ENCODE measurements around the gene LIPA.
"Not testable (repeated sequence)": the region's sequence is repeated elsewhere in the genome, so short reads cannot be mapped to it uniquely, and the experiment has no call there.

LIPA gene

DNA sequence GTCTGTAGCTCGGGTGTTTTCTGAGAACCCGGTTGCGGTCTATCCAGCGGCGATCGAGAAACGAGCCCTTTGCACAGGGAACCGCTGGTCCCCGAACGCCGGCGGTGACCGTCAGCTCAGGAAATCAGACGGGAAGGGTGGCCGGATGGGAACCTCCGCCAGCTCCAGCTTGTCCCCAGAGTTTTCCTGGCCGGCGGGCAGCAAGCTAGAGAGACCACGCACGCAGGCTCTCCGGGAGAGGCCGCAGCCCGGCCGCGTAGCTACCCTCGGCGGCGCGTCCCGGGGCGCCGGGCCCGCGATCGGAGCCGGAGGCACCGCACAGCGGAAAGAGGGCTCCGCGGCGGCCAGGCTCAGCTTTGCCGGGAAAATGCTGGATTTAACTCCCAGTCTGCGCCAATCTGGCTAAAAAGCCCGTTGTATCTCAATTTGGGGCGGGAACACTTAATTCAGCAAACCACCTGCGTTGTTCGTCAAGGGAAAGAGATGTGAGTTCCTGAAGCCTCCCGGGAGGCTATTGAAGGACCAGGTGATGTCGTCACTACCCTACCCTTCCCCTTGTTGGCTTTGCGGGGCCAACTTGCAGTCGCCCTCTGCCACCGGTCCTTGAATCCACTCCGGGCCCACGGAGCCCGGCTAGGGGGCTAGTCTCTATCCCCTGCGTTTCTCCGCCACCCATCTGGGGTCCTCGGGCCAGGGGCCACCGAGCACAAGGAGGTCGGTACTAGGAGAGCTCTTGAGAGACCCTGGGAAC lies 43.6 kb downstream of the LIPA start:
- DNase-seq (ENCODE audit: low read depth in 2 of 2) = peak in 1 of 2 experiments; percentile 7

DNA sequence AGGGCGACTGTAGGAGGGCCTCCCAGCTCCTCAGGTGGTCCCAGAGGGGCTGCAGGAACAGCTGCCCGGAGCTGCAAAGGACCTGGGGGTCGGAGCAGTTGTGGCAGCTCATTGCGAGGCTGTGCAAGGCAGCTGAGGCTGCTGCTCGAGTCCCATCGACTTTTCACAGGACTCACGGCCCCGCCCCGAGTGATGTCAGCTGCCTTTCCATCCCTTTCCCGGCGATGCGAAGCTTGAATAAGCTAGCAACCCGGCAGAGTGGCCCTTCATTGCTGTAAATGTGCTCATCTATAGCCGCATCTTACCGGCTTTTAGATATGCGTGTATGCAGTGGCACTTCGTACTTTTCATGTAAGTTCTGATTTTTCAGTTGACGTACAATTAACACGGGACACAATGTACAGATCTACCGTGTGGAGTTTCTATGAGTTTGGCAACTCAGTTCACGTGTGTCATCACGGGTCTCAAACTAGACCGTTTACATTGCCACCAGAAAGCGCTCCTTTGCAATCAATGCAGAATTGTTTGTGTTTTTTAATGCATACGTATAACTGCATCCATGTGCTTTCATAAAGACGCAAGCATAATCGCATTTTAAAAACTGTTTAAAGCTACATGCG lies 44.3 kb downstream of the LIPA start, which contains the start of gene CH25H:
Gene CH25H (minus strand): TSS at position 137 of the 620 bp plus-strand sequence. CDS start 25 bp downstream, at position 112.
- DNase-seq (ENCODE audit: low read depth in 2 of 2) = peak; percentile 21 to 61

DNA sequence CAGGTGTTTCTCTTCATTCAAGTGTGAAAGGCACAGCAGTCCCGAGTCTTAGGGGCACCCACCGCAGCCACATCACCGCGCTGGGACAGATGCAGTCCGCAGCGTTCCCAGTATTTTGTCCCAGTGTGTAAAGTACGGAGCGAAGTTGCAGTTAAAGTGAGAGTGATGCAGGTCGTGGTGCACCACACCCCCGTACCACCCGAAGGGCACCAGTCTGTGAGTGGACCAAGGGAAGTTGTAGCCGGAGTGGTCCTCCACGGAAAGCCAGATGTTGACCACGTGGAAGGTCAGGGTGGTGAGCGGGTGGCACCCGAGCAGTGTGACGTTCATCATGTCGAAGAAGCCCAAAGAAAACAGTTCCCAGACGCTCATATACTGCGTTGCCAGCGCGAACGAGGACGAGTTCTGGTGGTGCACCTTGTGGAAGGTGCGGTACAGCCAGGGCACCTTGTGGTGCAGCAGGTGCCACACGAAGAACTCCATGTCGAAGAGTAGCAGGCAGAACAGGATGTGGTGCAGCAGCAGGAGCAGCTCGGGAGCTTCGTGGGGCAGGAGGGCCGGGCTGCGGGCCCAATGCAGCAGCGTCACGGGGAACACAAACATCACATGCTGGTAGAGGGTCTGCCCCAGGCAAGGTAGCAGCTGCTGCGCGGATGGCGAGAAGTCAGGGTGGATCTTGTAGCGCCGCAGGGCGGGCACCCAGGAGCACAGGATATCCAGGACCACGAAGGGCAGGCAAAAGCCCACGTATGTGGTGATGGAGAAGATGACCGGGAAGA lies 45.0 kb downstream of the LIPA start:
- peak; percentile 3 to 11 for DNase-seq (ENCODE audit: low read depth in 2 of 2)

DNA sequence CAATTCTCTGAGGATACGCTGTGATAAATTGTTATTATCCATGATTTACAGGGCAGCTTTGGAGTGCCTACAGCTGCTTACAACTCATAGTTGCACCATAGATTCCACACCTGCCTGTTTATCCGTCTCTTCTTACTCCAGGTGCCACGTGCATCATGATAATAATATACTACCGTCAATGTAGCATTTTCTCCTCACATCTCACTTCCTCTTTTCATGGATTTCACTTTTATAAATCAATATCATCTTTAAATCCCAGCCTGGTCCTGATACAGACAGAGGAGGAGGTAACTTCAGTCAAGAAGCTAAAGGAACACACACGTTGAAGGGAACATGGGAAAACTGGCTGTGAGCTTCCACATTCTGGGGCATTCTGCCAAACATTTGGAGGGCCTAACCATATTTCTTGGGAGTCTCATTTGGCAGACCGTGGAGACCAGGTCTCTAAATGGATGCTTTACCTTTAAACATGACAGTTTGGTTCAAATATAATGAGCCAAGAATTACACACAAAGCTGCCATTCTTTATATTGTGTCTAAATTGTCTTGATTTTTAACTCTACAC lies 46.9 kb downstream of the LIPA start:
- no peak for DNase-seq (ENCODE audit: low read depth in 2 of 2)

DNA sequence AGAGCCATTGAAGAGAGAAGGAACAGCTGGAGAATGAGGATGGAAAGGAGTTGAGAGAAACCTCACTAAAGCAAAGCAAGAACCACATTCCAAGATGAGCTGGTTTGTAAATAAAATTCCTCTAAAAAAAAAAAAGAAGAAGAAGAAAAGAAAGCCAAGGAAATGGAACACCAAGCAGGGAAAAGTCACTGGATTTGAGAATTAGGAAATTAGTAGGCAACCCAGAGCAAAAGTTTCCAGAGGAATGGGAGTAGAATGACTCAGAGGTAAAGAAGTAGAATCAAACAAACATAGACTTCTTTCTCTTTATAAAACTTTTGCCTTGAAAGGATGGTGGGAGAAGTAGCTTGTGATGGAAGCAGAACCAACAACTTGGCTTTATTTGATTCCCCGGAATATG lies 48.3 kb downstream of the LIPA start:
- DNase-seq (ENCODE audit: low read depth in 2 of 2) = no peak

DNA sequence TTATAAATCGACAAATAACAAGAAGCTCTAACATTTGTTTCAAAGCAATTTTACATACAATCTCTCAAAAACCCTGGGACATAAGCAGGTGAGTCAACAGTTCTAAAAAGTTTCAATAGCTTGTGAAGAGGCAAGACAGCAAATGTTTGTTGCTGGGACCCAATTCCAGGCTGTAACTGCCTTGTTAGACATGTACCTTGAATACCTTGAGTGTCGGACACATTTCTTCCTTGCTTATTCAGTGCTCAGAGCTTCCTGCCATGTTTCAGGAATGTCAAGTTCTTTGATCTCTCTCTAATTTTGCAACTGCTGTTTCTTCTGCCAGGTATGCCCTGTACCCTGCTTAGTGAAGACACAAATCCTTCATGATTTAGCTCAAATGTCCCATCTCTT lies 49.5 kb downstream of the LIPA start:
- DNase-seq (ENCODE audit: low read depth in 2 of 2) = no peak

DNA sequence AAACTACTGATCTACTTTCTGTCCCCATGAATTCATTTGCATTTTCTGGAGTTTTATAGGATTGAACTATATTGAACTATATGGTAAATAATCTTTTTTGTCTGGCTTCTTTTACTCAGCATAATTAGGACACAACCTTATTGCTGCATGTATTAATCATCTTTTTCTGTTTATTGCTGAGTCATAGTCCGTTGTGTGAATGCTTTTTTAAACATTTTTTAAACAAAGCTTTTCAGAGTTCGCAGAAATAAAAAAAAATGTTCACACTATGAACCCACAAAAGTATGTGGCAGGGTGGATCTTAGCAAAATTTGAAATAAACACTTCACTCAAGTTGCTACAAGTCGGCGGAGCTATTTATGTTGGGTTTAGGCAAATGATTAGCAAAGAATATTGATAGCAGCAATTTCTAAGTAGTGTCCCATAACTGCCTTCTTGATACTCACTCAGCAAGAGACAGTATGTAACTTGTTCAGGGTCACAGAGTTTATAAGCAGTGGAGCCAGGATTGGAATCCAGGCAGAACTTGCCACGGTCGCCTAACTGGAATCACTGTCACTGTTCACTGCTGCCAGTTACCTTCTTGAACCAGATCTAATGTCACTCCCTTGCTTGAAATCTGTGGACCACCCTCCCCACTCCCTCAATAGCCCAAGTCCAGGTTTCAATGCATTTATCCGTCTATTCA lies 50.1 kb downstream of the LIPA start:
- no peak for DNase-seq (ENCODE audit: low read depth in 2 of 2)

DNA sequence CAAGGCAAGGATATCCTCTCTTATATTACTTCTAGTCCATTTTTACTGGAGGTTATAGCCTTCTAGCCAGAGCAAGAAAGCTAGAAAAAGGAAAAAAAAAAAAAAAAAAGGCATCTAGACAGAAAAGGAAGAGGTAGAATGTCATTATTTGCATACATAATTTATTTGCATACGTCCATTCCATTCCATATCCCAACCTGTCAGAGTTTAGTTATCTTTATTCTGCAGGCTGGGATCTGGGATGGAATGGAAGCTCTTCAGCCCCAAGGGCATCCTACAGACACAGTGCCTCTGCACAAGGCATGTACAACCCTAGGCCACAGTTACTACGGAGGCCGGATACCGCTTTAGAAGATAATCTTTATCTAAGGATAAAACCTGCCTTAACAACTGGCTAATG lies 54.1 kb downstream of the LIPA start:
- no peak for DNase-seq (ENCODE audit: low read depth in 2 of 2)

DNA sequence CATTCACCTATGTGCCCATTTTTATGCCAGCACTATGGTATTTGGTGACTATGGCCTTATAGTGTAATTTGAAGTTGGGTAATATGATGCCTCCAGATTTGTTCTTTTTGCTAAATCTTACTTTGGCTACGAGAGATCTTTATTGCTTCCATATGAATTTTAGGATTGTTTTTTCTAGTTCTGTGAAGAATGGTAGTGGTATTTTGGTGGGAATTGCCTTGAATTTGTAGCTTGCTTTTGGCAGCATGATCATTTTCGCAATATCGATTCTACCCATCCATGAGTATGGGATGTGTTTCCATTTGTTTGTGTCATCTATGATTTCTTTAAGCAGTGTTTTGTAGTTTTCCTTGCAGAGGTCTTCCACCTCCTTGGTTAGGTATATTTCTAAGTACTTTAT lies 60.3 kb downstream of the LIPA start:
- not testable (repeated sequence) for DNase-seq (ENCODE audit: low read depth in 2 of 2)

DNA sequence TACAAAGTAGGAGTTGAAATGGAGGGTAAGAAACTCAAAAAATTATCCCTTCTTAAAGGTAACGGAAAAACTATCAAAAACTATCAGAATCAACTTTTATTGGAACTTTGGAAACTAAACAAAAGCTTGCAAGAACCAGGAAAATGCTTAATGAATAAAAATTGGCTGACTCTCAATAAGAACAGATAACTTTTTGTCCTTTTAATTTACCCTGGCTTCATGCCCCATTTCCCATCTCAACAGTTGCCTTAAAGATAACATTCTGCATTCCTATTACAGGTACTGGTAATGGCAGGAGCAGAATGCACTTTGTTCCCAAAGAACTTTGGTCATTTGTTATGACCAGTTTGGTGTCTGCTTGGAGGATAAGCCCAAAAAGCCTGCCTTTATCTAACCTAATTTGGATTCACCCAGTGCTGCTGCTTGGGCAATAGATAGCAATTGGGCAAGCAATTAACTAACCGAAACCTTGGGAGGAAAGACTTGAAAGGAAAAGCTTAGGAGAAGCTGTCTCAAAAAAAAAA lies 62.3 kb downstream of the LIPA start:
- DNase-seq (ENCODE audit: low read depth in 2 of 2) = no peak

DNA sequence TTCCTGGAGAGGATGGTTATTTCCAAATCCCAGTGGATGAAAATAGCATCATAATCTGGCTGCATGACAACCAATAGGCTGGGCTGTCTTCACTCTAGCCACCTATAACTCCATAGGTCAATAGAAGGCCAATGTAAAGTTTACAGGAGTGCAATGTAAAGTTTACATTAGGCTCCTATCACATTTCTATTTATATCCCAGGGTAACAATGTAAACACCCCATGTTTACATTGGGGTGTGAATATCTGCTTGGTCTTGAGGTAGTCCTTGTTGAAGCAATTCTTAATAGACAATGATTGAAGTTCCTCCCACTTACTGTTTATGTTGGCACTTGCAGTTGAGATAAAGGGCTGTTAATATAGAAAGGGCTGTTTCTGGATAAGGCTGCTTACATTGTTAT lies 65.9 kb downstream of the LIPA start:
- DNase-seq (ENCODE audit: low read depth in 2 of 2) = no peak

DNA sequence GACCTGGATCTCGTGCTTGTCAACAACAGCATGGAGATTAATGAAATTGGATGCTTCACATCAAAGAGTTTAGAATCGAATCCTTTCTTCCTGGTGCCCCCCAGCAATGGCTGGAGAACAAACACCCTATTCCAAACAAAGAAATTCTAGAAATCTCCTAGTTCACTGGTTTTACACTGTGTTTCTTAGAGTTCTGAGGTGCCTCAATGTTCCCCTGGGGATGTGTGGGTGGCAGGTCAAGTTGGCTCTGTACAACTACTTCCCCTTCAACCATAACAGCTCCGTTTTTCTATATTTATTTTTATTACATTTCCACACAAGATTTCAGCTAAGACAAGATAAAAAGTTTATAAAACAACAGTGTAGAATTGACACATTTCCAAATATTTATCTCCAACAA lies 66.9 kb downstream of the LIPA start:
- DNase-seq (ENCODE audit: low read depth in 2 of 2) = no peak

DNA sequence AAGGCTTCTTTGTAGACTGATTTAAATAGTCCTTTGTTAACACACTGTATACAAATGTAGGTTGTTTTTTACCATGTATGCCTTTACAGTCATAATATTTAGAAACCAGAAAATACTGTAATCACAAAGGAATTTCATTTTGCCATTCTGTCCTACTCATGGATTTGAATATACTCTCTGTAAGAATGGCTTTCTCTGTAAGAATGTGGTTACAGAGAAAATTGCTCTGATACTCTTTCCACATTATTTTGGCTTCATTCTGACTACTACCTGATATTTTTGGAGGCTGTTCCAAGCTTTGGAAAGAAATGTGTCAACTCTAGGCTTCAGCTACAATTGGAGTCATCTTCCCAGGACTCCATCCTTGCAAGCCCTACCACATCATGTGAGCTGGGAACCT lies 68.0 kb downstream of the LIPA start:
- DNase-seq (ENCODE audit: low read depth in 2 of 2) = no peak

DNA sequence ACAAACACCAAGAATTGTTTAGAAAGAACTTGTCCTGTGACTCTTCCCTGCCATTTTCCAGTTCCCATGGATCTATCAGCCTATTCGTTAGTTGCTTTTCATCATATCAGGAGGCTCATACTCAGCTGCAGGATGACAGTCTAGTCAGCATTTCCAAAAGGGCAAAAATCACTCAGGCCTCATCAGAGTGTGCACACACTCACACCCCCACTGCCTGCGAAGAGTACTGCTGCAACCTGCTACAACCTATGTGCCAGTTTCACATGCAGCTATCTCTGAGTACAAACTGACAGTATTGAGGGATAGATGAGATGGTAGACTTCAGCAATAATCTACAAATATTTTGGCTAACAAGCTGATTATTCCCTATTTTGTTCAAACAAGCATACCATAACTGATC lies 68.7 kb downstream of the LIPA start:
- no peak for DNase-seq (ENCODE audit: low read depth in 2 of 2)

DNA sequence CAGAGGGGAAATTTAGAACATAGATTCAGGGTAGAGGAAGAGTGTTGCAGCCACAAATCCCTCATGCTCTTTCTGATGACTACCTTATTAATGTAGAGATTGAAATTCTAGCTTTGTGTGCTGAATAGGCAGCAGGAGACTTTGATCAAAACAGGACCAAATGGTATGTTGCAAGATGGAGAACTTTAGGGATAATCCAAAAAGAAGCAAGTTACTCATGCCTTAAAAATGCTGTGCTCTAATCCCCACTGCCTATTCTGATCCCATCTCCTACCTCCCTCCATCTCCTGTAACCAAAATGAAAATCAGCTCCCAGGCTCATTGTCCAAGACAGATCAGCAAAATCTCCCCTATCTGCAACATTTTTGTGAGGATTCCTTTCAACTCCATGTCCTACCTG lies 75.8 kb downstream of the LIPA start:
- no peak for DNase-seq (ENCODE audit: low read depth in 2 of 2)

DNA sequence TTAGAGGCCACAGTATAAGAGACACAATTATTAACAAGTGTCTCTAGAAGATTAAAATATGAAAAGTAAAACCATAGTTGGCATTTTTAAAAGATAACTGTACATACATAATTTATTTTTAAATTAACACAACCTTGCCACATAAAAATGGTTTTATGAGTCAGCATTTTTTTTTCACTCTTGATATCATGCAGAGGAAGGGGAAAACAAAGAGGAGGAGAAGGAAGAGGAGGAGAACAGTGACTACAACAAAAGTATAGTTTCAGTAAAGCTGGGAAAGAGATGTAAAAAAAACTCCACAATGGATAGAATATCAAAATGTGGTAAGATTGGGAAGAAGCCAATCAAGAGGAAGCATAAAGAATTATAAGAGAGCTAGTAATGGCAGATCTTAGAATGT lies 78.5 kb downstream of the LIPA start:
- DNase-seq (ENCODE audit: low read depth in 2 of 2) = no peak

DNA sequence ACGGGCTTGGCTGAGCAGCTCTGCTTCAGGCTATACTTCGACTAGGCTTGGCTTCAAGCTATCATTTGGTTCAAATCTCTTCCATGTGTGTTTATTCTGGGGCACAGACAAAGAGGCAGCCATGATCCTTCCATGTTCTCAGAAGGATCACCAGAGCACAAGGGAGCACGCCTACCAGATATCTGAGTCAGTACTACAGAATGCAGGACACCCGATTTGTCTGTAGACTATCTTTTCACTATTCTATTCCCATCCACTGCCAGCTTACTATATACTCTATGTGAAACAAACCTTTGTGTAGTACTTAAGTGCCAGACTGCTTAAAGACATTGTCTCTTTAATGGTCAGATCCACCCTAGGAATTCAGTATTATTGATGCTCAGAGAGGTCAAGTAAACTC lies 79.6 kb downstream of the LIPA start:
- no peak for DNase-seq (ENCODE audit: low read depth in 2 of 2)

DNA sequence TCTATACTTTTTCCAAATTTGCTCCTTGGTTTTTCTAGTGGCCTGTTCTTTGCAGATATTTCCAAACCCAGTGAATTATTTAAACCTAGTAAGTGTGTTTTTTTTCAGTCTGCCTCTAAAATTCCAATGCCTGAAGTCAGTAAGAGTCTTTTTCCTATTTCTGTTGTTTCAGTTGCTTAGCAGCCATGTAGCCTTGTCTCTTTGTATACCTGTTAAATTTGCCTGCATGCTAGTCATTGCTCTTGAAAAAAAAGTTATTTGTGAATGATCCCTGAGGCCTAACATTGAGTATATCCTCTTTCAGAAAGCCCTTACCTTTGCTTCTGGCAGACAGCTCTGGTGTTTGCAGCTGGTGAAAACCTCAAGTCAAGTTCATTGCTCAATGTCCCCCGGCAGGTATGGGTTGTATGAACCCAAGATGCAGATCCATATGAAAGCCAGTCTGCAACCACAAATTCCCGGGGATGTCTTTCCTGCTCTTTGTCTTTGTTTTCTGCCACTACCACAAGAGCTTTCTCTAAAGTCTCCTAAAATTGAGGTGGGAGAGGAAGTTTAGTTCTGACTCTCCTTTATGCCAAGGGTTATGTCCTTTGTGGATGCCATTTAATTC lies 80.2 kb downstream of the LIPA start:
- no peak for DNase-seq (ENCODE audit: low read depth in 2 of 2)

DNA sequence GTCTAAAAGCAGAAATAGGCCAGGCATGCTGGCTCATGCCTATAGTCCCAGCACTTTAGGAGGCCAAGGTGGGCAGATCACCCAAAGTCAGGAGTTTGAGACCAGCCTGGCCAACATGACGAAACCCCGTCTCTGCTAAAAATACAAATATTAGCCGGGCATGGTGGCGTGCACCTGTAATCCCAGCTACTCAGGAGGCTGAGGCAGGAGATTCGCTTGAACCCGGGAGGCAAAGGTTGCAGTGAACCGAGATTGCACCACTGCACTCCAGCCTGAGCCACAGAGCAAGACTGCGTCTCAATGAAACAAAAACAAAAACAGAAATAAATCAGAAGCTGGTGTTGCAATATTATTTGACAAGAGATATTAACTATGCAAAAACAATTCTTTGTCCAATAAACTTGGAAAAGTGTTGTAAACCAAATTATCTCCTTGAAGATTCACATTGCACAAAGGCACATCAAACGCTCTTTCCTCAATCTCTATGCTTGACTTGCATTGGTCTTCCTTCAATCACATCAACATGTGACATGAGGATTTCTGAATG lies 83.1 kb downstream of the LIPA start:
- not testable (repeated sequence) for DNase-seq (ENCODE audit: low read depth in 2 of 2)

DNA sequence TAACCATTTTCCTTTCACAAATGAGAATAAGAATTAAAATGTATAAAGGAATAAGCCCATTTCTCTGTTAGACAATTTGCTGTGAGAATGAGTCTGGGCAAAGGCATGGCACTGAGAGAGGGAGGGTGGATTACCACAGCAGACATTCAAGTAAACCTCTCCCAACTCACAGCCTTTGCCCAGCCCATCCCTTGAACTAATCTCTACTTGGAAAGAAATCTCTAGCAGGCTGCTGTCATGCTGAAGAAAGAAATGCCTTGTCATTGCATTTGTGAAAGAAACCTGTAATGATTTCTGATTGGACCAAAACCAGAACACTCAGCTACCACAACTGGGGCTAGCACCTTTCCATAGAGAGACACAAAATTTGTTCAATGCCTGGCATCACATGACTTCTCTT lies 83.7 kb downstream of the LIPA start:
- DNase-seq (ENCODE audit: low read depth in 2 of 2) = no peak

DNA sequence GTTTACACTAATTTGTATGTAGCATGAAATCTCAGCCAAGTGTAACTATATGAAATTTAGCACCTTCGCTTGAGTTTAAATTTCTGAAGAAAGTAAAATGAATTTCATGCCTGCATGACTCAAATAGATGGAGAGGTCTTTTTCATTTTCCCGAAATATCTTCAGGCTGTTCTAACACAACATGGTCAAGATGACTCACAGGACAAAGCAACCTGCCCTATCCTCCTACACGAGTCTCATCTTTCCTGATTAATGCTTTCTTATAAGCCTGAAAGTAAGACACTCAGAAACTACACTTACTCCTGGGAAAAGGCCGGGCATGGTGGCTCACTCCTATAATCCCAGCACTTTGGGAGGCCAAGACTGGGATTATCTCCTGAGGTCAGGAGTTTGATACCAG lies 85.7 kb downstream of the LIPA start:
- no peak for DNase-seq (ENCODE audit: low read depth in 2 of 2)
